Kidney tubule cell (primary cell): ENCODE data around the gene SLC4A2.
"Not testable (repeated sequence)": the region's sequence is repeated elsewhere in the genome, so short reads cannot be mapped to it uniquely, and the experiment has no call there.

Experiments
- DNase-seq: peaks from one replicate; pipeline ENCODE4 v3.0.0-alpha.2; 2018; ENCODE audit warnings: low spot score

Gene SLC4A2

GRCh38 chr7:151059367-151060112, at the start of gene SLC4A2:
Gene SLC4A2 (plus strand): TSS chr7:151059589. CDS start chr7:151061988, 2,399 bp downstream.
- DNase-seq = peak; percentile 82

GRCh38 chr7:151010037-151010306, 49.4 kb upstream of the SLC4A2 start:
- DNase-seq = no peak

GRCh38 chr7:151010307-151011096, 48.9 kb upstream of the SLC4A2 start:
- DNase-seq = no peak

GRCh38 chr7:151011097-151011409, 48.3 kb upstream of the SLC4A2 start:
- no peak for DNase-seq

- DNase-seq = not testable (repeated sequence)
Measured at GRCh38 chr7:151011616-151012015, 47.8 kb upstream of the SLC4A2 start.

GRCh38 chr7:151012031-151012692, 47.2 kb upstream of the SLC4A2 start:
- no peak for DNase-seq

- DNase-seq = no peak
Measured at GRCh38 chr7:151012911-151013347, 46.5 kb upstream of the SLC4A2 start.

GRCh38 chr7:151013356-151013732, 46.0 kb upstream of the SLC4A2 start:
- no peak for DNase-seq

- DNase-seq = peak; percentile 81
Measured at GRCh38 chr7:151013733-151014497, 45.5 kb upstream of the SLC4A2 start.

GRCh38 chr7:151014950-151015349, 44.4 kb upstream of the SLC4A2 start:
- no peak for DNase-seq

GRCh38 chr7:151015967-151016366, 43.4 kb upstream of the SLC4A2 start:
- no peak for DNase-seq

GRCh38 chr7:151016505-151016904, 42.9 kb upstream of the SLC4A2 start:
- no peak for DNase-seq

- DNase-seq = no peak
Measured at GRCh38 chr7:151016942-151017341, 42.4 kb upstream of the SLC4A2 start.

GRCh38 chr7:151017370-151017952, 41.9 kb upstream of the SLC4A2 start:
- no peak for DNase-seq

GRCh38 chr7:151017953-151018420, 41.4 kb upstream of the SLC4A2 start:
- DNase-seq = peak; percentile 51

GRCh38 chr7:151018421-151019129, 40.8 kb upstream of the SLC4A2 start:
- no peak for DNase-seq

- no peak for DNase-seq
Measured at GRCh38 chr7:151019130-151019447, 40.3 kb upstream of the SLC4A2 start.

GRCh38 chr7:151020231-151020630, 39.2 kb upstream of the SLC4A2 start:
- DNase-seq = no peak

GRCh38 chr7:151023232-151023631, 36.2 kb upstream of the SLC4A2 start:
- no peak for DNase-seq

GRCh38 chr7:151024435-151025056, 34.8 kb upstream of the SLC4A2 start, which contains the start of gene ATG9B:
Gene ATG9B (minus strand): TSS chr7:151024494. CDS start chr7:151024423, 71 bp downstream.
- peak; percentile 69 for DNase-seq
